Endodermal cell (in vitro differentiated cells): ENCODE measurements around the gene KBTBD4. TPM values are rescaled to one million over a fixed set of nuclear protein-coding genes. Genes with fewer than 3 reads are reported as not detected.

ENCODE experiments used
- DNase-seq: peaks from one replicate; pipeline ENCODE4 v3.0.0-alpha.2; 2017
- H3K27ac ChIP-seq: 2 replicates; pipeline ENCODE4 v1.5.1; 2013; ENCODE audit warnings: mild to moderate bottlenecking, low read depth, low read length, moderate library complexity
- H3K27me3 ChIP-seq: 2 replicates; pipeline ENCODE4 v1.6.1; 2013; ENCODE audit warnings: mild to moderate bottlenecking, low read length, moderate library complexity; ENCODE audit not compliant: insufficient read depth, control insufficient read depth, poor library complexity, severe bottlenecking
- H3K36me3 ChIP-seq: 2 replicates; pipeline ENCODE4 v1.7.0; 2013; ENCODE audit warnings: mild to moderate bottlenecking, low read length, moderate library complexity; ENCODE audit not compliant: control insufficient read depth, insufficient read depth
- H3K4me1 ChIP-seq: one replicate; pipeline ENCODE4 v1.7.0; 2013; ENCODE audit warnings: low read length; ENCODE audit not compliant: control insufficient read depth, insufficient read depth
- H3K4me3 ChIP-seq: 2 replicates; pipeline ENCODE4 v1.5.1; 2013; ENCODE audit warnings: mild to moderate bottlenecking, low read length, moderate library complexity
- H3K9ac ChIP-seq: 2 replicates; pipeline ENCODE4 v1.6.1; 2013; ENCODE audit warnings: mild to moderate bottlenecking, low read length, moderate library complexity; ENCODE audit not compliant: poor library complexity, severe bottlenecking; ENCODE audit errors: extremely low read depth
- H3K9me3 ChIP-seq: 2 replicates; pipeline ENCODE4 v1.6.1; 2013; ENCODE audit warnings: mild to moderate bottlenecking, low read length, moderate library complexity; ENCODE audit not compliant: control insufficient read depth
- H3K27ac Mint-ChIP-seq: 2 replicates; pipeline ENCODE4 v1.8.0; 2020; ENCODE audit warnings: mixed read lengths
- H3K27me3 Mint-ChIP-seq: 2 replicates; pipeline ENCODE4 v1.8.0; 2021; ENCODE audit warnings: mild to moderate bottlenecking, mixed read lengths; ENCODE audit not compliant: insufficient read depth
- H3K36me3 Mint-ChIP-seq: 2 replicates; pipeline ENCODE4 v1.8.0; 2020; ENCODE audit warnings: low read depth, mixed read lengths
- H3K4me1 Mint-ChIP-seq: 2 replicates; pipeline ENCODE4 v1.8.0; 2020; ENCODE audit warnings: mixed read lengths
- H3K4me3 Mint-ChIP-seq: 2 replicates; pipeline ENCODE4 v1.8.0; 2020; ENCODE audit warnings: mild to moderate bottlenecking, moderate library complexity, mixed read lengths
- H3K9me3 Mint-ChIP-seq: 2 replicates; pipeline ENCODE4 v1.8.0; 2020; ENCODE audit warnings: mild to moderate bottlenecking, mixed read lengths
- WGBS, 2 experiments: methylation state at CpG; one replicate each; pipeline versions ENCODE4 v1.1.5 to v1.1.7; 2013; ENCODE audit warnings: missing lambda C conversion rate in 2 of 2, mixed read lengths in 1 of 2; ENCODE audit not compliant: insufficient coverage in 1 of 2, insufficient read length in 1 of 2; 5-methylcytosine and 5-hydroxymethylcytosine counted together
- total RNA-seq, 2 donors: library from RNA; stranded (reverse); fragmentation: NEBNext Ultra II Directional in 1 of 2; extraction: Animal tissue kit (Norgen Biotek cat#: 25700) in 1 of 2; gene quantifications; 2 replicates in 1 of 2; 3 replicates in 1 of 2; pipeline ENCODE4 v1.2.1, GENCODE V29; 2021
- TF ChIP-seq, protein P1 (sequence below): fragments of 200-600 bp; sonication (generic); conservative IDR thresholded peaks from 2 replicates; pipeline ENCODE4 v1.5.0; 2021; ENCODE audit warnings: antibody characterized with exemption, mild to moderate bottlenecking

Gene KBTBD4
- total RNA-seq, 2 donors from 2014 or later, result 13.7 to 14.8 TPM

DNA sequence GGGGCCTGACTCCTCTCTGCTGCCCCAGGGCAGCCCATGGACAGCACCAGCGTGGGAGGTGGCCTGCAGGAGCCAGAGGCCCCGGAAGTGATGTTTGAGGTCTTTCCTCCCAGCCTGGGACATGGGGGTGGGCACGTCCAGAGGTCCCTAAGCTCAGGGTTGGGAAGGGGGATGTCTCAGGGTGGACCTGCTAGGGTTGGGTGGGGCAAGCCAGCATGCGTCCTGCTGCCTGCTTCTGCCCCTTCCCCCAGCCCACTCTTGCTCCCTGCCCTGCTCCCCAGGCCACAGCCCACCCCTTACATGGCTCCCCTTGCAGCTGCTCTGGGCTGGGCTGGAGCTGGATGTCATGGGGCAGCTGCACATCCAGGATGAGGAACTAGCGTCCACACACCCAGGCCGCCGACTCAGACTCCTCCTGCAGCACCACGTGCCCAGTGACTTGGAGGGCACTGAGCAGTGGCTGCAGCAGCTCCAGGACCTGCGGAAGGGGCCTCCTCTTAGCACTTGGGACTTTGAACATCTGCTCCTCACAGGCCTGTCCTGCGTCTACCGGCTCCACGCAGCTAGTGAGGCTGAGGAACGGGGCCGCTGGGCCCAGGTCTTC is 9.1 kb upstream of the KBTBD4 start:
- peaks cover 18% of the 10 kb centered on the region for H3K27me3 Mint-ChIP-seq
- no peaks in the 10 kb centered on the region for H3K4me1 ChIP-seq
- WGBS, 2 experiments, result 93 to 97% methylated on average over 5 to 13 of the region's 14 CpGs
- H3K4me3 ChIP-seq, result no peak overlapping the region
- TF ChIP-seq, protein P1, sequence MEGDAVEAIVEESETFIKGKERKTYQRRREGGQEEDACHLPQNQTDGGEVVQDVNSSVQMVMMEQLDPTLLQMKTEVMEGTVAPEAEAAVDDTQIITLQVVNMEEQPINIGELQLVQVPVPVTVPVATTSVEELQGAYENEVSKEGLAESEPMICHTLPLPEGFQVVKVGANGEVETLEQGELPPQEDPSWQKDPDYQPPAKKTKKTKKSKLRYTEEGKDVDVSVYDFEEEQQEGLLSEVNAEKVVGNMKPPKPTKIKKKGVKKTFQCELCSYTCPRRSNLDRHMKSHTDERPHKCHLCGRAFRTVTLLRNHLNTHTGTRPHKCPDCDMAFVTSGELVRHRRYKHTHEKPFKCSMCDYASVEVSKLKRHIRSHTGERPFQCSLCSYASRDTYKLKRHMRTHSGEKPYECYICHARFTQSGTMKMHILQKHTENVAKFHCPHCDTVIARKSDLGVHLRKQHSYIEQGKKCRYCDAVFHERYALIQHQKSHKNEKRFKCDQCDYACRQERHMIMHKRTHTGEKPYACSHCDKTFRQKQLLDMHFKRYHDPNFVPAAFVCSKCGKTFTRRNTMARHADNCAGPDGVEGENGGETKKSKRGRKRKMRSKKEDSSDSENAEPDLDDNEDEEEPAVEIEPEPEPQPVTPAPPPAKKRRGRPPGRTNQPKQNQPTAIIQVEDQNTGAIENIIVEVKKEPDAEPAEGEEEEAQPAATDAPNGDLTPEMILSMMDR, result no peak
- H3K9me3 ChIP-seq, result no peaks in the 10 kb centered on the region
- H3K27me3 ChIP-seq, result peaks cover 5% of the 10 kb centered on the region
- DNase-seq, result no peak
- H3K27ac Mint-ChIP-seq, result no peak overlapping the region
- peaks cover 5% of the 10 kb centered on the region for H3K4me1 Mint-ChIP-seq
- H3K36me3 Mint-ChIP-seq, result peaks cover 25% of the 10 kb centered on the region
- no peak overlapping the region for H3K4me3 Mint-ChIP-seq
- peaks cover 2% of the 10 kb centered on the region for H3K9me3 Mint-ChIP-seq
- H3K9ac ChIP-seq, result no peak overlapping the region
- H3K27ac ChIP-seq, result no peak overlapping the region
- peaks cover 23% of the 10 kb centered on the region for H3K36me3 ChIP-seq

DNA sequence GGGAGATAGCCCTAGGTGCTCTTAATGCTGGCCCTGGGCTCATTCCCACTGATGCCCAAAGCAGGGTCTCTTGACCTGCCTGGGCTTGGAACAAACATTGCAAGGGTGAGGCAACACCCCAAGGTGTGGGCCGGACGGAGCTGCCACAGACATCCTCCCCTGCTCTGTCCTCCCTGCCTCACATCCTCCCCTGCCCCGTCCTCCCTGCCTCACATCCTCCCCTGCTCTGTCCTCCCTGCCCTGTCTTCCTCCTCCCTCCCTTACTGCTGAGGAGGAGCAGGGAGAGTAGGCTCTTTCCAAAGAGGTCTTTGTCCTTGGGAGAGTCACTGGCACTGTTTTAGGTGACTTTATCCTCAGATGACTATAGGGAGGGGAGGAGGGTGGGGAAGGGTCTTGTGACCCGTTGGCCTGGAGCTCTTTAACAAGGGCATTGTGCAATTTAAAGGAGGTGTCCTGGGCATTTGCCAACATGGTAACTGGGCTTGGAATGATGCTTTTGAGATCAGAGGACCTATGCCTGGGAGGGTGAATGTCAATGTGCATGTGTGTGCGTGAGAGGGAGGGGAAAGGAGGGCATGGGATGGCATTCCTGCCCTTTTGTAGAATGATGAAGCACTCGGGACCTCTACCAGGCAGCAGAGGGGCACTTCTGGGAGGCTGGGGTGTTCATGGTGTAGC is 8.4 kb upstream of the KBTBD4 start:
- H3K9me3 Mint-ChIP-seq, result peaks cover 2% of the 10 kb centered on the region
- peaks cover 31% of the 10 kb centered on the region for H3K36me3 Mint-ChIP-seq
- no peaks in the 10 kb centered on the region for H3K9me3 ChIP-seq
- H3K4me1 Mint-ChIP-seq, result peaks cover 5% of the 10 kb centered on the region
- no peak overlapping the region for H3K27ac Mint-ChIP-seq
- TF ChIP-seq, protein P1, result no peak
- H3K27me3 Mint-ChIP-seq, result peaks cover 11% of the 10 kb centered on the region
- DNase-seq, result no peak
- no peak overlapping the region for H3K27ac ChIP-seq
- H3K9ac ChIP-seq, result no peak overlapping the region
- H3K36me3 ChIP-seq, result peaks cover 30% of the 10 kb centered on the region
- H3K27me3 ChIP-seq, result no peaks in the 10 kb centered on the region
- no peaks in the 10 kb centered on the region for H3K4me1 ChIP-seq
- 75 to 90% methylated on average over 2 to 6 of the region's 6 CpGs for WGBS, 2 experiments
- no peak overlapping the region for H3K4me3 Mint-ChIP-seq
- no peak overlapping the region for H3K4me3 ChIP-seq

DNA sequence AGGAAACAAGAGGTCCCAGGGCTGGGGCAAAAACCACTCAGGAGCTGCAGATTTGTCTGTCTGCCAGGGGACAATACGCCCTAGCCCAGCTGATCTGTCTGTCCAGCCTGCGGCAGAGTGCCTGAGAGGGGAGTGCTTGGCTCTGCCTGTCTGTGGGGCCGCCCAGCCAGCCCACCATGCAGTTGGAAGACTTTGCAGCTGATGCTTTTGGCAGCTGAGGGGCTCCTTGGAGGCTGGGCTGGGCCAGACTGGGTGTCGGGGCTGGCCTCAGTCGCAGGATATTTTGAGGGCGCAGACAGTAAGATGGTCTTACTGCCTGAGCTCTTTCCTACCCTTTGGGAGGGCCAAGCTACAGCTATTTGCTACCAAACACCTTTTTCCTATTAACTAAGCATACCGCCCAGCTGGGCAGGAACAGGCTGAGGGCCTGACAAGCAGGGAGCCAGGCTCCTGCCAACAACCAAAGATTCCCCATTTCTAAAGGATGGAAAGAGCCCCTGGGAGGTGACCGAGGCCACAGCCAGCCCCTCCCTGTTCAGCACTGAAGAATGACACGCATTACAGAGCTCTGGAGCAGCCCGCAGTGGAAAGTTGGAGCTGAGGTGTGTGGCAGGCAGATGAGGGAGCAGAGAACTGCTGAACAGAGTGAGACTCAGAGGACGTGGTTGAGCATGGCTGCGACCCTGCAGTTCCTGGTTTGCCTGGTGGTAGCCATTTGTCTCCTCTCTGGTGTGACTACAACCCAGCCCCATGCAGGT is 7.5 kb upstream of the KBTBD4 start, which contains the start of gene FAM180B:
TSS of gene FAM180B (plus strand) at position 581 of the 758 bp plus-strand sequence. CDS start at position 672, 91 bp downstream.
- Mint-ChIP-seq H3K4me1 (no peaks in the 10 kb centered on the region), H3K36me3 (peaks cover 40% of the 10 kb centered on the region), H3K27me3 (peaks cover 2% of the 10 kb centered on the region), H3K27ac (no peak within 1 kb of the TSS), H3K4me3 (no peak within 1 kb of the TSS), H3K9me3 (peaks cover 2% of the 10 kb centered on the region)
- Histone ChIP-seq H3K9ac (no peak within 1 kb of the TSS), H3K36me3 (peaks cover 39% of the 10 kb centered on the region), H3K9me3 (no peaks in the 10 kb centered on the region), H3K4me3 (no peak within 1 kb of the TSS), H3K27me3 (no peaks in the 10 kb centered on the region), H3K27ac (no peak within 1 kb of the TSS), H3K4me1 (no peaks in the 10 kb centered on the region)
- 84 to 85% methylated on average over 9 to 12 of the region's 12 CpGs for WGBS, 2 experiments
- no peak for DNase-seq
- TF ChIP-seq, protein P1, result no peak
